T47D (cell line): Measurements from ENCODE around the gene ENPP7.

Experiments
- DNase-seq, 2 experiments: peaks; one replicate each; pipeline versions ENCODE4 v3.0.0 to v3.0.0-alpha.2; 2011 to 2012; ENCODE audit warnings: low read depth in 1 of 2, low spot score in 1 of 2
- JUND ChIP-seq: IDR thresholded peaks from 2 replicates; pipeline ENCODE4 v1.6.1; 2012; ENCODE audit warnings: low read depth
- in situ Hi-C: cut with HindIII; loops from 2 replicates; pipeline ENCODE4 v1.10.0; 2016; ENCODE audit warnings: low sequenced_read_pairs, low pct_unique_long_range_greater_than_20kb

ENPP7 gene

GRCh38 chr17:79695293-79695790, 35.4 kb upstream of the ENPP7 start:
- in situ Hi-C loops: no loop called here
- no peak for TF ChIP-seq JUND
- DNase-seq: no peak

DNA sequence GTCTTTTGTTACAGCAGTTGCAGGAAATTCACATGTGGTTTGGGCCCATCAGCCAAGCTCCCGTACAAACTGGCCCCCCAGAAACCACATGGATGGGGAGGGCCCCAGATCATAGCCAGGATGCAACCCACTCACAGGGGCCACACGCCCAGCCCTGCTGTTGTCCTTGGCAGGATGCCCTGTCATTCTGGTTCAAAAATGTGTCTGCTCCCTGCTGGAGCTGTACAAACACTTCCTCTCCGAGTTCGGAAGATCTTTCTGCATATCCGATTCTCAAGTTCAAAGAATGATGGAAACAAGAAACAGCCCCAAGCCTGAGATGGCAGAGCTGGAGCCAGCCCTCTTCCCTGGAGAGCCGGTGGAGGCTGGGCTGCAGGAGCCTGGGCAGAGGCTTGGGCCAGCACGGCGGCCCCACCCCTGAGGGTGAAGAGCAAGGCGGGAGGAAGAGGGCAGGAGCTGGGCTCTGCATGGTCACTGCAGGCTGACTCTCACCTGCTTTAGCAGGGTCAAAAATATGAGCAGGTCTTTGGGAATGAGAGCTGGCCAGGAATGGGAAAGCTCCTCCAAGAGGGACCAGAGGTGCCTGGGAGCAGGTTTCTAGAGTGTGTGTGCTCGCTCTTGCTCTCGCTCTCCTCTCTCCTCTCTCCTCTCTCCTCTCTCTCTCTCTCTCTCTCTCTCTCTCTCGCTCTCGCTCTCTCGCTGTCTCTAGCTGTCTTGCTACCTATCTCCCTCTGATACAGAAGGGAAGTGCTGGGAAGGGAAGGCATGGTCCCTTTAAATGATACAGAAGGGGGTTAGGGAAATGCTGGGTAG, 34.7 kb upstream of the ENPP7 start:
- in situ Hi-C loops: no loop called here
- TF ChIP-seq JUND: no peak
- peak in 1 of 2 experiments; percentile 38 for DNase-seq

DNA sequence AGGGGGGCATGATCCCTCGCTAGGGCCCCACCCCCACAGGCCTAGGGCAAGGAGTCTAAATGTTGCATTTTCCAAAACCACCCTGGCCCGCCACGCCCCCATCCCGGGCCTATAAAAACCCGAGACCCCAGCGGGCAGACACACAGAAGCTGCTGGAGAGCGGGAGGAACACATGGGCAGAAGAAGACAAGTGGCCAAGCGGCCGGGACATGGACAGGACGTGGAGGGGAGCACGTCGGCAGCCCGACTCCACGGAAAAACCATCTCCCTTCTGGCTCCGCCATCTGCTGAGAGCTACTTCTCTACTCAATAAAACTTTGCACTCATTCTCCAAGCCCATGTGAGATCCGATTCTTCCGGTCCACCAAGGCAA, 34.1 kb upstream of the ENPP7 start:
- no peak for TF ChIP-seq JUND
- in situ Hi-C loops: no loop called here
- no peak for DNase-seq

DNA sequence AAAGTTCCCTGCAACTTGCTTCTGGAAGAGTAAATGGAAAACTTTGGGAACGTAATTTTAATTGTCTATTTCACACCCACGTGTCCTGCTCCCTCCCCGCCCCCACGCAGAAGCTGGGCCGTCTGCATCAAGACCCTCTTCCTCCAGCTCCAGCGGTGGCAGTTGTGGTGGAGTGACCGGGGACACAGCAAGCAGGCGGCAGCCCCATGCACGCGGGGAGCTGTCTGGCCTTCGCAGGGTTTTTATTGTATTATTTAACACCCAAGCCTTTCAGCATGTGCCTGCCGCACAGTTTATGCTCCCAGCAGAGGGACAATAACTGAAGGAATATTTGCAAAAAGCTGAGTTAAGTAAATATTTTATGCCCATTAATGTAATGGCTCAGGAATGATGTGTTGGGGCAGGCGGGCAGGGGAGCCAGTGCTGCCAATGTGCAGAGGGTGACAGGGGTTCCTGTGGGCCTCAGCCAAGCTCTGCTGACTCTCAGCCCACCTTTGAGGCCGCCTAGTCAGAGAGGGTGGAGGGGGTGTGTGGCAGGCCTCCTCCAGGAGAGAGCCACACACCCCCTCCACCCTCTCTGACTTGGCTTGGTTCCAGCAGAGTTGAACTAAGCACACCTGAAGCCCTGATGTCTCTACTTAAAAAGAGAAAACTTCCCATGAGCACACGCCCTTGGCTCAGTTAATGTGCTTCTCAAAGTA, 32.4 kb upstream of the ENPP7 start:
- DNase-seq: no peak
- in situ Hi-C loops: no loop called here
- TF ChIP-seq JUND: no peak

GRCh38 chr17:79699386-79700036, 31.2 kb upstream of the ENPP7 start:
- TF ChIP-seq JUND: no peak
- DNase-seq: peak in 1 of 2 experiments; percentile 81
- in situ Hi-C loops: no loop called here

DNA sequence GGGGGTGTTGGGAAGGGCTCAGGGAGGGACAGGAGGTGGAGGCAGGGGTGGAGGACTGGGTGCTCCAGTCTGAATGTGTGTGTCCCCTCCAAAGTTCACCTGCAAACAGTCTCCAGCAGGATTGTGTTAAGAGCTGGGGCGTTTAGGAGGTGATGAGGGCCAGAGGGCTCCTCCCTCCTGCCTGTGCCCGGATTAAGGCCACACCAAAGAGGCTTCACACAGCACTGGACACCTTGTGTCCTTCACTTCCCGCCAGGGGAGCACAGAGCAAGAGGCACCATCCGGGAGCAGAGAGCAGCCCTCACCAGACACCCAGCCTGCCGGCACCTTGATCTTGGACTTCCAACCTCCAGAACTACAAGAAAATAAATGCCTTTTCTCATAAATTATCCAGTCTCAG, 30.2 kb upstream of the ENPP7 start:
- in situ Hi-C loops: no loop called here
- no peak for TF ChIP-seq JUND
- DNase-seq: peak in 1 of 2 experiments; percentile 42

DNA sequence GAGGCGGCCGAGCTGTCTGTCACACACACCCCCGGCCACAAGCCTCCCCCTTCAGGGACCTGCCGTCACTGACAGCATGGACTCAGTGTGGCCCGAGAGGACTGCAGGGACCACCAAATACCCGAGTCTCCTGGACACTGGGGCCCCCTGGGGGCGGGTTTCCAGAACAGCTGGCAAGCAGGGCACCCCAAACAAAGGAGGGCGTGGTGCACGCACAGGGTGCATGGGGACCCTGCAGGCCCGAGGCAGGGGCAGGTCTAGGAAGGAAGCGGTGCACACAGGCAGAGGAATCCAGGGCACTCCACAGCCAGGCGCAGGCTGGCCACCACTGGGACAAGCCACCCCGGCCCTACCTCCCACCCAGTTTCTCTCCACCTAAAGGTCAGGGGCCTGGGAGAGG, 28.7 kb upstream of the ENPP7 start:
- no peak for TF ChIP-seq JUND
- in situ Hi-C loops: no loop called here
- DNase-seq: no peak

DNA sequence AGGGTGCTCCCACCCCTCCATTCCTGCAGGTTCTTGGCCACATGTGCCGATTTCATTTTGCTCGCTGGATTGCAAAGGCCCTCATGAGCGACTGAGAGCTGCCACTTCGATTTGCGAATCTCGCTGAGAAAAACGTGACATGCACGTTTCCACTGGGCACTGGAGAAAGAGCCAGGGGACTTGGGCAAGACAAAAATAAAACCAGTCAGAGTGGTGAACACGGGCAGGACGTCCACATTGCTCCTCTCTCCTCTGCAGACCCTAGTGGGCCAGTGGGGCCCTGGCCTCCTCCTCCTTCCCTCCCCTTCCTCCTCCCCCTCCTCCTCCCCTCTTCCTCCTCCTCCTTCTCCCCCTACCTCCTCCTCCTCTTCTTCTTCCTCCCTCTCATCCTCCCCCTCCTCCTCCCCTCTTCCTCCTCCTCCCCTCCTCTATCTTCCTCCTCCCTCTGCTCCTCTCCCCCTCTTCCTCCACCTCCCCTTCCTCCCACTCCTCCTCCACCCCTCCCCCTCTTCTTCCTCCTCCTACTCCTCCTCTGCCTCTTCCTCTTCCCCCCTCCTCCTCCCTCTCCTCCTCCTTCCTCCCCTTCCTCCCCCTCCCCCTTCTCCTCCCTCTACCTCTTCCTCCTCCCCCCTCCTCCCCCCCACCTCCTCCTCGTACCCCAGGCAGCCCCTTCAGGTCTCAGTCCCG, 28.1 kb upstream of the ENPP7 start:
- no peak for DNase-seq
- in situ Hi-C loops: no loop called here
- TF ChIP-seq JUND: no peak

GRCh38 chr17:79704691-79705090, 26.1 kb upstream of the ENPP7 start:
- no peak for DNase-seq
- in situ Hi-C loops: no loop called here
- TF ChIP-seq JUND: no peak

- in situ Hi-C loops: no loop called here
- no peak for TF ChIP-seq JUND
- no peak for DNase-seq
These were observed 25.1 kb upstream of the ENPP7 start for GRCh38 chr17:79705674-79706073.

DNA sequence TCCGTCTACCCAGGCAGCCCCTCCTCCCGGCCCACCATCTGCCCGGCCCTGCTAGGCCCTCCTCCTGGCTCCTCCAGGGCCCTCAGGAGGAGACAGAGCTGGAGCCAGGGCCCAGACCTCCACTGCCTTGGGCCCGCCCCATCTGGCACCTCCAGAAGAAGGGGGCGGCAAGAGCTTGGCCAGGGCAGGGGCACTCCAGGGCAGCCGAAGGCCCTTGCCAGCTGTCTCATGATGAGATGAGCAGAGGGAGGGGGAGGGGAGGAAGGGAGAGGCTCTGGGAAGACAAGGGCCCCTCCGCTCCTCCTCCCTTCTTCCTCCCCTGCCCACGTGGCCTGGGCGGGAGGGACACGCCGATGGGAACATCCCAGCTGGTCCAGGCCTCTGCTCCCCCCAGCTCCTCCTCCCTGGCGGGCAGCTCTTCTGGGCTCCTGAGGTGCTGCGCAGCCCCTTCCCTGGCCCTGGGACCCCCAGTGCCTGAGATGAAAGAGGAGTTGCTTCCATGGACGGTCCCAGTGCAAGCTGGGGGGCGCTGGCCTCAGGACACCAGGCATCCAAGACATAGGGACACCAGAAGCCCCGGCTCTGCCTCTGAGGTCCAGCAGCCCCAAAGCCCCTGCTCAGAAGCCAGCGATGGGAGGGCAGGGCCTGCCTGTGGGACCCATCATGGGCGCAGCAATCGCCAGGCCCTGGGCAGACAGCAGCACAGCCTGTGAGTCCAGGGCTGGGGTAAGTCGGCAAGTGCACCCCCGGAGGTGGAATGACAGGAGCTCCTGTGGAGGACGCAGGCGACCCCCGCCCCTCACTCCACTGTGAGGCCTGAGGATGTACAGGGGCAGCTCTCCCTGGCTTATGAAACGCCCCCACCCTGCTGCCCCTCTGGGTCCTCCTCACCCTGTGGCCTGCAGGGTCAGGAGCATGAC, 23.6 kb upstream of the ENPP7 start:
- no peak for TF ChIP-seq JUND
- DNase-seq: no peak
- in situ Hi-C loops: no loop called here
